HFFc6 (cell line): ENCODE data around the gene CCDC179. TPM values are rescaled to one million over a fixed set of nuclear protein-coding genes. Genes with fewer than 3 reads are reported as not detected.

ENCODE experiments used
- DNase-seq: peaks from one replicate; pipeline ENCODE4 v3.0.0-alpha.2; 2018
- H3K27ac Mint-ChIP-seq: 2 replicates; pipeline ENCODE4 v1.8.0; 2020; ENCODE audit warnings: mild to moderate bottlenecking, mixed read lengths
- H3K27me3 Mint-ChIP-seq: 2 replicates; pipeline ENCODE4 v1.8.0; 2021; ENCODE audit warnings: mild to moderate bottlenecking, moderate library complexity, mixed read lengths; ENCODE audit not compliant: insufficient read depth
- H3K36me3 Mint-ChIP-seq: 2 replicates; pipeline ENCODE4 v1.8.0; 2021; ENCODE audit warnings: low read depth, mixed read lengths
- H3K4me1 Mint-ChIP-seq: 2 replicates; pipeline ENCODE4 v1.8.0; 2020; ENCODE audit warnings: low read depth, mixed read lengths
- H3K4me3 Mint-ChIP-seq: 2 replicates; pipeline ENCODE4 v1.8.0; 2020; ENCODE audit warnings: mild to moderate bottlenecking, moderate library complexity, mixed read lengths
- H3K9me3 Mint-ChIP-seq: 2 replicates; pipeline ENCODE4 v1.8.0; 2020; ENCODE audit warnings: mild to moderate bottlenecking, mixed read lengths
- total RNA-seq, 6 experiments: library from RNA; stranded (reverse); fragmentation: NEBNext Ultra II Directional; extraction: Animal tissue kit (Norgen Biotek cat#: 25700); gene quantifications; 2 replicates in 1 of 6; 3 replicates in 5 of 6; pipeline ENCODE4 v1.2.3, GENCODE V29; 2021
- TF ChIP-seq, protein P1 (sequence below): fragments of 200-600 bp; sonication (generic); IDR thresholded peaks from 2 replicates; pipeline ENCODE4 v1.5.0; 2021; ENCODE audit warnings: antibody characterized with exemption, mild to moderate bottlenecking

CCDC179 gene
- total RNA-seq, 6 experiments from 2014 or later, result not detected

DNA sequence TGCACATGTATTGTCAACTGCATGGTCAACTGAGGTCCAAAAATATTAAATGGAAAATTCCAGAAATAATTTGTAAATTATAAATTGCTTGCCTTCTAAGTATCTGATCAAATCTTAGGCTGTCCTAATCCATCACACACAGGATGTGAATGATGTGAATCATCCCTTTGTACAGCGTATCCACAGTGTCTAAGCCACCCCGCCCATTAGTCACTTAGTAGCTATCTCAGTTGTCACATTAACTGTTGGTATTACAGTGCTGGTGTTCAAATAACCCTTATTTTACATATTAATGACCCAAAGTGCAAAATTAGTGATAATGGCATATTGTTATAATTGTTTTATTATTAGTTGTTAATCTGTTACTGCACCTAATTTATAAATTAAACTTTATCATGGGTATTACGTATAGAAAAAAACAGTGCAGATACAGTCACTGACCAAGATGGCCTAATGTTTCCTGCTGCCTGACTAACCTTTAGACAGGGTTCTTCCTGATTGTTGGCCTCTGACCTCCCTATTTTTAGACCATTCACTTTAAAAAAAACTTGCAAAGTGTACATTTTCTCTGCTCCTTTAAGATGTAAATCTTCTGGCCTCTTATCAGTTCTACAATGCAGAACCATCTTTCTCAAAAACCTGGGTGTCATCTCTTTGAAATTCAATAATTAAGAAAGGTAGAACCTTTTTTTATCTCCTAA is 27.8 kb downstream of the CCDC179 start:
- no peaks in the 10 kb centered on the region for H3K9me3 Mint-ChIP-seq
- TF ChIP-seq, protein P1, sequence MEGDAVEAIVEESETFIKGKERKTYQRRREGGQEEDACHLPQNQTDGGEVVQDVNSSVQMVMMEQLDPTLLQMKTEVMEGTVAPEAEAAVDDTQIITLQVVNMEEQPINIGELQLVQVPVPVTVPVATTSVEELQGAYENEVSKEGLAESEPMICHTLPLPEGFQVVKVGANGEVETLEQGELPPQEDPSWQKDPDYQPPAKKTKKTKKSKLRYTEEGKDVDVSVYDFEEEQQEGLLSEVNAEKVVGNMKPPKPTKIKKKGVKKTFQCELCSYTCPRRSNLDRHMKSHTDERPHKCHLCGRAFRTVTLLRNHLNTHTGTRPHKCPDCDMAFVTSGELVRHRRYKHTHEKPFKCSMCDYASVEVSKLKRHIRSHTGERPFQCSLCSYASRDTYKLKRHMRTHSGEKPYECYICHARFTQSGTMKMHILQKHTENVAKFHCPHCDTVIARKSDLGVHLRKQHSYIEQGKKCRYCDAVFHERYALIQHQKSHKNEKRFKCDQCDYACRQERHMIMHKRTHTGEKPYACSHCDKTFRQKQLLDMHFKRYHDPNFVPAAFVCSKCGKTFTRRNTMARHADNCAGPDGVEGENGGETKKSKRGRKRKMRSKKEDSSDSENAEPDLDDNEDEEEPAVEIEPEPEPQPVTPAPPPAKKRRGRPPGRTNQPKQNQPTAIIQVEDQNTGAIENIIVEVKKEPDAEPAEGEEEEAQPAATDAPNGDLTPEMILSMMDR, result no peak
- H3K4me3 Mint-ChIP-seq, result no peak overlapping the region

DNA sequence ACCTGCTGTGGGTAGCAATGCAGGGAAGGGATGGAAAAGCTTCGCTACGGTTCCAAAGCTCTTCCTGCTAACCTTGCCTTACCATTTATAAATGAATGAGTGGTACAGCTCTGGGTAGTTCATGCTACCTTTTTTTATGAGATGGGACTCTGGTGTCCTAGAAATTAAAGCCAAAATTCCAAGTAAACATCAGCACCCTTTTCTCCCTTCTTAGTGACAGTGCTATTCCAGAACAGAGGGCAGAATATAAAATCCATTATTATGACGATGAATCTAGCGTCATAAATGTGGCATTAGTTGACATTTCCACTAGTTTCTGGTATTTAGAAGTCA is 30.2 kb downstream of the CCDC179 start:
- H3K27me3 Mint-ChIP-seq, result no peaks in the 10 kb centered on the region; the same call in 1 of the 2 replicates
- H3K4me1 Mint-ChIP-seq, result peaks cover 9% of the 10 kb centered on the region
- no peak for DNase-seq
- H3K36me3 Mint-ChIP-seq, result no peaks in the 10 kb centered on the region
- H3K27ac Mint-ChIP-seq, result no peak overlapping the region
- no peaks in the 10 kb centered on the region for H3K9me3 Mint-ChIP-seq
- peak overlapping the region; percentile 93 for H3K4me3 Mint-ChIP-seq
- TF ChIP-seq, protein P1, result peak; percentile 7; the same call in 1 of the 2 replicates

More for the DNA sequence above, 27.8 kb downstream of the CCDC179 start:
- H3K4me1 Mint-ChIP-seq, result peaks cover 9% of the 10 kb centered on the region
- H3K27ac Mint-ChIP-seq, result no peak overlapping the region
- H3K36me3 Mint-ChIP-seq, result no peaks in the 10 kb centered on the region
- no peaks in the 10 kb centered on the region; the same call in 1 of the 2 replicates for H3K27me3 Mint-ChIP-seq
- no peak for DNase-seq

DNA sequence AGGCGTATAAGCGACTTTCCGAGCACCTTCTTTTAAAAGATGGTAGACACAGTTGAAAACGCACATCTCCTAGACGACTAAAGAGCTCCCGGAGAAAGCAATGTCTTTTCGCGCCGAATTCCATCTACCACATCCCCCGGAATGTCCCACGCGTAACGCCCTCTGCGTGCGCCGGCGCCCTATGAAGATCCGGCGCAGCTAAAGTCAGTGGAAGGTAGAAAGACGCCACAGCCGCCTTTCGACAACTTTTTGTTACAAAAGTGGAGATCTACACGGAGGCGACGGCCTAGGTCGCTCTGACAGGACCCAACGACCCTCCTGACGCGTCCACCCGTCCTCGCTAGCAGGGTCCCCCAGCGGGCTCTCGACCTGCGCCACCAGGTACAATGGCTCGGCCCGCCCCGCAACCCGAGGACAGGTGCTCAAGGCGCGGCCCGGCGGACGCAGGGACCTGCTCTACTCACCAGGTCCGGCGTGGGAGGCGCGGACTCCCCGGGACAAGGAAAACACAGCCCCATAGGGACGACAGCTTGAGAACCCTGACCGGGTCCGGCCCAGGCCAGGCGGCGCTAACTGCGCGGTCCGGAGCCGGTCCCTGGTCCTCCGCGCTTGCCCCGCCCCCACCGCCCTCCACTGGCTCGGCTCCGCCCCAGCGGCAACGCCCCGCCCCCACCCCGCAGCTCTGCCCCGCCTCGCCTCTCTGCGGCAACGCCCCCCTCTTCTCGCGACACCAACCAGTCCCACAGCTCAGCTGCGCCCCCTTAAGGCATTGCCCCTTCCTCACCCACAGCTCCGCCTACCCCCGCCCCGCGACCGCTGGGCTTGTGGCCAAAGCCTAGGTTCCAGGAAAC is 30.8 kb downstream of the CCDC179 start, which contains the start of gene SVIP:
SVIP (minus strand) TSS at position 571 of the 851 bp plus-strand sequence; CDS start at position 518, 53 bp downstream.
- peak within 1 kb of the TSS; percentile 93 for H3K4me3 Mint-ChIP-seq
- no peaks in the 10 kb centered on the region for H3K36me3 Mint-ChIP-seq
- no peaks in the 10 kb centered on the region; the same call in 1 of the 2 replicates for H3K27me3 Mint-ChIP-seq
- peak within 1 kb of the TSS; percentile 73 for H3K27ac Mint-ChIP-seq
- TF ChIP-seq, protein P1, result peak; percentile 76
- peak; percentile 68 for DNase-seq
- H3K4me1 Mint-ChIP-seq, result peaks cover 9% of the 10 kb centered on the region
- no peaks in the 10 kb centered on the region for H3K9me3 Mint-ChIP-seq

DNA sequence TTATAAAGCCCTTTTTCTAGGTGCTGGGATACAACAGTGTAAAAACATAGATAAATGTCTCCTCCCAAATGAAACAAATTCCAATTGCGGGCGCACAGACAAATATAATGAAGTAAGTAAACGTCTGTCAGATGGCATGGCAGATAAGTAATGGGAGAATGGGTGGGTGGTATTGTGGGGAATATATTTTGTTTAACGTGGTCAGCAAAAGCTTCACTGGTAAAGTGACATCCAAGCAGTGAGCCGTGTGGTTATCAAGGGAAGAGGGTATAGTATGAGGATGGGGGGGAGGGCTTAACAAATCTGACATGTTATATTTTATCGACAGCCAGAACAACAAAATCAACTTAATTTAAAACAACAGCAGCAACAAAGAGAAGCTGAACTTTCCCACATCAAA is 31.9 kb downstream of the CCDC179 start:
- Mint-ChIP-seq H3K36me3 (no peaks in the 10 kb centered on the region), H3K9me3 (no peaks in the 10 kb centered on the region), H3K4me1 (peaks cover 9% of the 10 kb centered on the region), H3K27me3 (no peaks in the 10 kb centered on the region; the same call in 1 of the 2 replicates), H3K4me3 (peak overlapping the region; percentile 93), H3K27ac (peak overlapping the region; percentile 60; the same call in 1 of the 2 replicates)
- DNase-seq, result no peak
- TF ChIP-seq, protein P1, result no peak

DNA sequence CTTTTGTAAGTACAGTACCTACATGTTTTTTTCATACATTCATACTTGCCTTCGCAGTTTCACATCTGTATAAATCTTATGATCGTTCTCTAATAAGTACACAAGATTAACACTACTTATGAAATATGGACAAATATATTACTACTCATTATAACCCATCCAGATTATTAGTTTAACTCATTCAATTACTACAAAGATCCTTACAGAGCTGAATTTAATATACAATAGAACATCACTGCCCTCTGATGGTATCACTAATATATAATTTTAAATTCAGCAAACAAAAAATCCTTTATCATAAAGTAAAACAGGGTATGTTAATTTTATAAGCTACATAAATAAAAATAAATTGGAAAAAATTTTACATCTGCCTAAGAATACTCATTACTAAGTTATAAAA is 38.1 kb downstream of the CCDC179 start:
- H3K27ac Mint-ChIP-seq, result no peak overlapping the region
- TF ChIP-seq, protein P1, result no peak
- no peak for DNase-seq
- H3K36me3 Mint-ChIP-seq, result no peaks in the 10 kb centered on the region
- H3K4me3 Mint-ChIP-seq, result no peak overlapping the region
- no peaks in the 10 kb centered on the region for H3K9me3 Mint-ChIP-seq
- no peaks in the 10 kb centered on the region for H3K27me3 Mint-ChIP-seq
- H3K4me1 Mint-ChIP-seq, result no peaks in the 10 kb centered on the region
